Activated CD4-positive, alpha-beta T cell treated with anti-CD3 and anti-CD28 coated beads, Interleukin-2, amount 10 ng/mL, durations not matched to agents 7 days and 5 days (primary cell): ENCODE data around the gene DNMT1. TPM values are rescaled to one million over a fixed set of nuclear protein-coding genes. Genes with fewer than 3 reads are reported as not detected.
A peak's percentile ranks its signal among the peaks of the same experiment; 100 is the strongest.

Experiments used
- CTCF ChIA-PET: fragments of 350-600 bp; sonication (Branson Sonifier 250); formaldehyde crosslinking; loops from one replicate; lab custom pipeline; 2021; ENCODE audit warnings: antibody characterized with exemption; lab: Charles Lee
- POLR2A ChIA-PET: fragments of 350-600 bp; sonication (Branson Sonifier 250); formaldehyde crosslinking; loops from one replicate; lab custom pipeline; 2021; ENCODE audit warnings: antibody characterized with exemption; lab: Charles Lee
- DNase-seq: peaks from one replicate; pipeline ENCODE4 v3.0.0-alpha.2; 2020
- H3K27ac Mint-ChIP-seq: one replicate; pipeline ENCODE4 v1.8.0; 2021; ENCODE audit warnings: mild to moderate bottlenecking, moderate library complexity, mixed read lengths
- H3K27me3 Mint-ChIP-seq: one replicate; pipeline ENCODE4 v1.8.0; 2021; ENCODE audit warnings: mixed read lengths
- H3K36me3 Mint-ChIP-seq: one replicate; pipeline ENCODE4 v1.8.0; 2021; ENCODE audit warnings: low read depth, mixed read lengths
- H3K4me1 Mint-ChIP-seq: one replicate; pipeline ENCODE4 v1.8.0; 2021; ENCODE audit warnings: mixed read lengths
- H3K4me3 Mint-ChIP-seq: one replicate; pipeline ENCODE4 v1.8.0; 2021; ENCODE audit warnings: mild to moderate bottlenecking, moderate library complexity, mixed read lengths
- H3K9me3 Mint-ChIP-seq: one replicate; pipeline ENCODE4 v1.8.0; 2021; ENCODE audit warnings: mixed read lengths
- total RNA-seq, 2 experiments: library from RNA; stranded (reverse); gene quantifications; one replicate each; pipeline ENCODE4 v1.2.3, GENCODE V29; 2021

The DNMT1 gene
- total RNA-seq, 2 experiments from 2014 or later: 375 to 404 TPM

DNA sequence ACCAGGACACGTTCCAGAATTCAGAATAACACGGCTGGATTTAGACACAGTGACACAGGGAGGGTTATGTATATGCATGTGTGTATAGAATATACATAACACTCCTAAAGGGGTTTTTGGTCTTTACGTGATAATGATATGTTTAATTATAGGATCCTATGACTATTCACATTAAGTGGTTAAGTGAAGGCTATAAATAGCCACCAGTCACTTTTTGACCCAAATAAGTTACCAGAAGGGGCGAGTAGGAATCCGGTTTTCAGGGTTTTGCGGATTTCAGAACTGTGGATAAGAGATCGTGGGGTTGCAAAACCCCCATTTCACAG, 99.2 kb downstream of the DNMT1 start:
- Mint-ChIP-seq H3K27me3 (peaks cover 1% of the 10 kb centered on the region), H3K27ac (no peak overlapping the region), H3K4me3 (peak overlapping the region; percentile 14), H3K9me3 (no peaks in the 10 kb centered on the region), H3K4me1 (peaks cover 44% of the 10 kb centered on the region), H3K36me3 (peaks cover 35% of the 10 kb centered on the region)
- no peak for DNase-seq
- ChIA-PET CTCF (interaction anchor here (0.7 to 2.3 kb wide), 5 partner anchors 9 to 163 kb away, joined by 3 to 7 read pairs (median 6); no protein-coding TSS in a partner anchor), POLR2A (interaction anchor here (0.7 to 1.2 kb wide), 3 partner anchors 9 to 135 kb away, joined by 3 to 6 read pairs (median 3); partner anchors contain the start of gene PPAN)

- Mint-ChIP-seq H3K4me3 (no peak overlapping the region), H3K27me3 (peaks cover 1% of the 10 kb centered on the region), H3K36me3 (peaks cover 47% of the 10 kb centered on the region), H3K4me1 (peaks cover 34% of the 10 kb centered on the region), H3K9me3 (no peaks in the 10 kb centered on the region), H3K27ac (no peak overlapping the region)
- no peak for DNase-seq
- CTCF ChIA-PET: no interaction called here
- POLR2A ChIA-PET: no interaction called here
These were observed 101.2 kb downstream of the DNMT1 start for GRCh38 chr19:10093295-10094186.

DNA sequence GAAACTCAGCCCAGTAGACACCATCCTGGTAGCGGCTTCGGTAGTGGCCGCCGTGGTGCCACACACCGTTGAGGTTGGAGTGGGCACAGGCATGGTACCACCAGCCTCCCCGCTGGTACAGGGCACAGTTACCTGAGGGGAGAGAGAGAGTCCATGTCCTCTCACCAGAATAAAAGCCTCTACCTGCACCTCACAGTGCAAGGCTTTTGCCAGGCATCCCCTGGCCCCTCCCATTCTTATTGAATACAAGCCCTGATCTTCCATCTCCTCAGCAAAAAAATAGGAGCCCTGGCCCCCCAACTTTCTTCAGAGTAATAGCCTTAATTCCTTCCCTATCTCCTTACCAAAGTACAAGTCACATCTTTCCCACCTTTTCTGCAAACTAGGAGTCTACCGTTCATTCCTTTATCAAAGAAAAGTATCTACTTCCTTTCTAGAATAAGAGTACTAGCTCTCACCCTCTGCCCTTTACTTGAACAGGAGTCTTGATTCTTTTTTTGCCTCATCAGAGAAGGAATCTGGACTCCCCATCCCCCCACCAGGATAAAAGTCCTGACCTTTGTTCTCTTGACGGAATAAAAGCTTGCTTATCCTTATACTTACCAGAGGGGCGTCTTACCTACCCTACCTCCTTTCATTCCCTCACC, 102.0 kb downstream of the DNMT1 start:
- Mint-ChIP-seq H3K36me3 (peaks cover 50% of the 10 kb centered on the region), H3K27me3 (peaks cover 1% of the 10 kb centered on the region), H3K27ac (no peak overlapping the region), H3K9me3 (no peaks in the 10 kb centered on the region), H3K4me3 (no peak overlapping the region), H3K4me1 (peaks cover 30% of the 10 kb centered on the region)
- CTCF ChIA-PET: no interaction called here
- DNase-seq: no peak
- POLR2A ChIA-PET: no interaction called here

GRCh38 chr19:10091895-10092641, 102.7 kb downstream of the DNMT1 start:
- ChIA-PET CTCF (no interaction called here), POLR2A (no interaction called here)
- peaks cover 57% of the 10 kb centered on the region for H3K36me3 Mint-ChIP-seq
- no peaks in the 10 kb centered on the region for H3K9me3 Mint-ChIP-seq
- no peak overlapping the region for H3K27ac Mint-ChIP-seq
- DNase-seq: no peak
- peaks cover 34% of the 10 kb centered on the region for H3K4me1 Mint-ChIP-seq
- peaks cover 1% of the 10 kb centered on the region for H3K27me3 Mint-ChIP-seq
- H3K4me3 Mint-ChIP-seq: no peak overlapping the region

DNA sequence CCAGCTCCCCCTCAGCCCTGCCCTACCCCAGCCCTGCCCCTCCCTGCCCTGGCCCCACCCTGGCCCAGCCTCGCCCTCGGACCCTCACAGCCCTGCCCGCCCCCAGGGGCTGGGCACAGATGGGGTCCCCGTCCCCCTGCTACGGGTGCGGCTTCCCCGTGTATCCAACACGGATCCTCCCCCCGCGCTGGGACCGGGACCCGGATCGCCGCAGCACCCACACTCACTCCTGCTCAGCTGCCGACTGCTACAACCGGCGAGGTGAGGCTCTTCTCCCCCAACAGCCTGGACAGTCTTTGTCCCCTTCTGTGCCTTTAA, 103.4 kb downstream of the DNMT1 start:
- ChIA-PET CTCF (no interaction called here), POLR2A (no interaction called here)
- H3K9me3 Mint-ChIP-seq: no peaks in the 10 kb centered on the region
- no peak overlapping the region for H3K4me3 Mint-ChIP-seq
- peaks cover 58% of the 10 kb centered on the region for H3K36me3 Mint-ChIP-seq
- H3K27ac Mint-ChIP-seq: no peak overlapping the region
- peaks cover 1% of the 10 kb centered on the region for H3K27me3 Mint-ChIP-seq
- DNase-seq: no peak
- H3K4me1 Mint-ChIP-seq: peaks cover 33% of the 10 kb centered on the region

GRCh38 chr19:10089801-10090375, 104.9 kb downstream of the DNMT1 start:
- no peak for DNase-seq
- Mint-ChIP-seq H3K9me3 (no peaks in the 10 kb centered on the region), H3K36me3 (peaks cover 58% of the 10 kb centered on the region), H3K4me1 (peaks cover 34% of the 10 kb centered on the region), H3K27me3 (no peaks in the 10 kb centered on the region), H3K4me3 (no peak overlapping the region), H3K27ac (peak overlapping the region; percentile 14)
- ChIA-PET POLR2A (no interaction called here), CTCF (interaction anchor here (0.5 to 0.9 kb wide), 2 partner anchors 9 to 28 kb away, joined by 3 read pairs; no protein-coding TSS in a partner anchor)

DNA sequence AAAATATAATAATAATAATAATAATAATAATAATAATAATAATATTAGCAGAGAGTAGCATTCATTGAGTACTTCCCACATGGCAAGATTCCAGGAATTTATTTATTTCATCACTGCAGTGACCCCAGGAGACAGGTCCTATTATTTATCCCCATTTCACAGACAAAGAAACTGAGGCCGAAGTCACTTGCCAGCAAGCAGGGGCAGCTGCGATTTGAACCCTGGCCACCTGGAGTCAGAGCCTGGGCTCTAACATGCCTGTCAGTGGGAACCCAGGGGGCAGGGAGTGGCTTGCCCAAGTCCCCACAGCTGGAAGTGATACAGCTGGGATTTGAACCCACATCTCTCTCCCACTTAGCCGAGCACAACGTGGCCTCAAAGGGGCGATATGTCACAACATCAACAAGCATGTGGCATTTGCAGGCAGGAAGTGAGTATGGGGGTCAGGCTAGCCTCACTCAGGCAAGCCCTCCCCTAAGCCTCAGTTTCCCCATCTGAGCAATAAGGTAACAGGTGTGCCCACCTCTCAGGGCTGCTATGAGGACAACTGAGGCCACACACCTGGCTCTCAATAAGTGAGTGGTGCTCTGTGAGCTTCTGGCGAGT, 105.7 kb downstream of the DNMT1 start:
- Mint-ChIP-seq H3K9me3 (no peaks in the 10 kb centered on the region), H3K27me3 (no peaks in the 10 kb centered on the region), H3K27ac (no peak overlapping the region), H3K4me1 (peaks cover 34% of the 10 kb centered on the region), H3K36me3 (peaks cover 53% of the 10 kb centered on the region), H3K4me3 (no peak overlapping the region)
- ChIA-PET CTCF (no interaction called here), POLR2A (no interaction called here)
- DNase-seq: no peak

DNA sequence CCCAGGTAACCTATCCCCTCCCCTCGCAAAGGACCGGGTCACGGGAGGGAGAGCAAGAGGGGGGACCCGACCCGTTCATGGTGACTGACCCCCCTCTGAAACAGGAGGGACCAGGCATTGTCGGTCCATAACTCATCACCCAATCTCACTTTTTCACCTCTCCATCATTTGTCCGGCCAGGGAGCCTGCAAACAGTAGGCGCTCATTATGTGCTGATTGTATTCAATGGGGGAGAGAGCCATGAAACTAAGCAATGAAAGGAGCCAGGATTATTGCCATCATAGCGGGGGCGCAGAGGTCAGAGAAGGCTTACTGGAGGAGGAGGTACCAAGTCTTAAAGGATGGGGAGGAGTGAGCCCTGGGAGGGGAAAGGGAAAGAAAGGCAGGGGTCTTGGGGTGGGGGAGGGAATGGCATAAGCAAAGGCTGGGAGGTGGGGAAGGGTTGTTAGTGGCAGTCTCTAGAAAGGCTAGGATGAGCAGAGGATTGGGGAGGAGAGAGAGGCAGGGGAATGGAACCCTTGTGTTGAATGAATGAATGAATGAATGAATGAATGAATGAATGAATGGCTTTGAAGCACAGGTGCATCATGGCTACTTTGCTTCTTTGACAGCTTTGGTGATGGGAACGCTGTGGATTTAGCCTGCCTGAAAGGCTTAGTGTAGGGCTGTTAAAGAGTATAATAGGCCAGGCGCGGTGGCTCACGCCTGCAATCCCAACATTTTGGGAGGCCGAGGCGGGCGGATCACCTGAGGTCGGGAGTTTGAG, 107.3 kb downstream of the DNMT1 start:
- peaks cover 41% of the 10 kb centered on the region for H3K36me3 Mint-ChIP-seq
- H3K9me3 Mint-ChIP-seq: no peaks in the 10 kb centered on the region
- H3K4me3 Mint-ChIP-seq: peak overlapping the region; percentile 84
- POLR2A ChIA-PET: no interaction called here
- peak overlapping the region; percentile 82 for H3K27ac Mint-ChIP-seq
- DNase-seq: no peak
- peaks cover 29% of the 10 kb centered on the region for H3K4me1 Mint-ChIP-seq
- H3K27me3 Mint-ChIP-seq: no peaks in the 10 kb centered on the region
- CTCF ChIA-PET: no interaction called here

GRCh38 chr19:10086591-10087192, 108.1 kb downstream of the DNMT1 start:
- POLR2A ChIA-PET: no interaction called here
- Mint-ChIP-seq H3K27me3 (no peaks in the 10 kb centered on the region), H3K9me3 (no peaks in the 10 kb centered on the region), H3K4me3 (peak overlapping the region; percentile 84), H3K27ac (peak overlapping the region; percentile 82), H3K36me3 (peaks cover 33% of the 10 kb centered on the region), H3K4me1 (peaks cover 23% of the 10 kb centered on the region)
- peak; percentile 48 for DNase-seq
- CTCF ChIA-PET: no interaction called here

DNA sequence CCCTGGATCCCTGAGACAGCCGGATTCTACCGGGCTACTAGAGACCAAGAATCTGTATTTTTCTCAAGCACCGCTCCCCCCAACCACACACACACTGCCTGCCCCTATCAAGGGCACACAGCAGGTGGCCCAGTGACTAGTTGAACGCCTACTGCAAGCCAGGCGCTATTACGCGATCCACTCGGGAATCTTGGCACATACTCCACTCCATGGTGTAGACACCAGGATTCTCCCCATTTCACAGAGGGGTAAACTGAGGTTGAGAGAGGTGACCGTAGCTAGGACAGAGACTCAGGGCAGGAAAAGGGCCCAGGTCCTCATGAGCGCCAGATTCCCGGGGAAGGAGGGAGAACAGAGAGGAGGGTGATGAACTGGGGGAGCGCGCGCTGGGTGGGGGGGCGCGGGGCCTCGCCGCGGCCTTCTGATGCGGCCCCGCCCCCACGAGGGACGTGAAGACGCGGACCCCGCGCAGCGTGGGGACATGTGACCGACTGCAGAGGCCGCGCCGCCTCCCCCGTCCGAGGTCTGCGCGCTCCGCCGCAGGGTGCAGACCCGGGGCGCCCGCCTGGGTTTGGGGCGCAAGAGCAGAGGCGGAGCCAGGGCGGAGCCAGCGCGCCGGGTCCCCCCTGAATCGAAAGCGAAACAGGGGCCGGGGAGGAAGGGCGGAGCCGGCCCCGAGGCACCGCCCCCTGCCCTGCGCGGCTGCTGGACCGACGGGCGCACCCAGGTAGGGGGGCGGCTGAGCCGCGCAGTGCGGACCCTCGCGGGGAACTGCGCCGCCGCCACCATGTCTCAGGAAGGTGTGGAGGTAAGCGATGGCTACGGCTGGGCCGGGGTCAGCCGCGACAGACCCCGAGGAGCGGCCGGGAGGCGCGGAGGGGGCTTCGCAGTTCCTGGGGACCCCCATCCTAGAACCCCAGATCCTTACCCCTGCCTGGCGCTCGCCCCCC, 108.8 kb downstream of the DNMT1 start, which contains the start of gene SHFL:
TSS of gene SHFL (plus strand) at position 677 of the 950 bp plus-strand sequence. CDS start at position 788, 111 bp downstream.
- Mint-ChIP-seq H3K4me1 (peaks cover 20% of the 10 kb centered on the region), H3K4me3 (peak within 1 kb of the TSS; percentile 84), H3K36me3 (peaks cover 26% of the 10 kb centered on the region), H3K27ac (peak within 1 kb of the TSS; percentile 89), H3K27me3 (no peaks in the 10 kb centered on the region), H3K9me3 (no peaks in the 10 kb centered on the region)
- peak; percentile 89 for DNase-seq
- POLR2A ChIA-PET: no interaction called here
- CTCF ChIA-PET: no interaction called here
